ENCODE measurements around the gene CSRNP3.

DNA sequence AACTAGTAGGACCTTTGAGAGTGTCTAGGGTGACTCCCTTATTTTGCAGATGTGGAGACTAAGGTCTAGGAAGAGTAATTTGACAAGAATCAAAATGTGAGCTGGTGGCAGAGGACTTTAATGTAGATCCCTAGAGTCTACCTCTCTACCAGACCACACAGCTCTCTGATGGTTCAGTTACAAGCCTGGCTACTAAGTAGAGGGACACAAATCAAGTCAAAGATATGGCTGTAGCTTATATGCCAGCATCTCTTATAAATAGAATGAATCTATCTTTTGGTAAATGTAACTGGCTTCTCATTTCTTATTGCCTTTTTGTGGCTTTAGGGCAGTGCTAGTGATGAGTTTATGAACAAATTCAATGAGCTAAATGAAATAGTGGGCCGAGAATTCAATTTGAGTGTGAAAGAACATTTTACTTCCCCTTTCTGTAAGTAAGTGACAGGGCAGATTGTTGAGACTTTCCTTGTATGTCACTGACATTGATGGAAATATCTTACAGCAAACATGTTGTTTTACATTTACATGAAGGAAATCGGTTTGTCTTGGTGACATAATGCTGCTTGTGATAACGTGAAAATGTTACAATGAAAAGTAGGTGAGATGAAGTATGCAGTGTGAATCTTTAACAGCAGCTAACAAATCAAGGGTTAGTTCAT is 28.3 kb downstream of the CSRNP3 start:
- TF ChIP-seq, protein P1, sequence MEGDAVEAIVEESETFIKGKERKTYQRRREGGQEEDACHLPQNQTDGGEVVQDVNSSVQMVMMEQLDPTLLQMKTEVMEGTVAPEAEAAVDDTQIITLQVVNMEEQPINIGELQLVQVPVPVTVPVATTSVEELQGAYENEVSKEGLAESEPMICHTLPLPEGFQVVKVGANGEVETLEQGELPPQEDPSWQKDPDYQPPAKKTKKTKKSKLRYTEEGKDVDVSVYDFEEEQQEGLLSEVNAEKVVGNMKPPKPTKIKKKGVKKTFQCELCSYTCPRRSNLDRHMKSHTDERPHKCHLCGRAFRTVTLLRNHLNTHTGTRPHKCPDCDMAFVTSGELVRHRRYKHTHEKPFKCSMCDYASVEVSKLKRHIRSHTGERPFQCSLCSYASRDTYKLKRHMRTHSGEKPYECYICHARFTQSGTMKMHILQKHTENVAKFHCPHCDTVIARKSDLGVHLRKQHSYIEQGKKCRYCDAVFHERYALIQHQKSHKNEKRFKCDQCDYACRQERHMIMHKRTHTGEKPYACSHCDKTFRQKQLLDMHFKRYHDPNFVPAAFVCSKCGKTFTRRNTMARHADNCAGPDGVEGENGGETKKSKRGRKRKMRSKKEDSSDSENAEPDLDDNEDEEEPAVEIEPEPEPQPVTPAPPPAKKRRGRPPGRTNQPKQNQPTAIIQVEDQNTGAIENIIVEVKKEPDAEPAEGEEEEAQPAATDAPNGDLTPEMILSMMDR (conservative IDR thresholded peaks at IDR 0.05; ENCODE audit: low read length), result no peak
- TF ChIP-seq EZH2phosphoT487 (IDR thresholded peaks at IDR 0.05; ENCODE audit: borderline replicate concordance), result no peak

Data from Loucy (cell line).